Anterior cingulate cortex (tissue), 58 donors: ENCODE results near the gene LNPEP.
"Not testable (repeated sequence)": the region's sequence is repeated elsewhere in the genome, so short reads cannot be mapped to it uniquely, and the experiment has no call there.

ENCODE experiments used
- DNase-seq, 58 donors: peaks; one replicate each; lab custom pipeline; 2025; lab: John Stamatoyannopoulos, UW

Gene LNPEP

DNA sequence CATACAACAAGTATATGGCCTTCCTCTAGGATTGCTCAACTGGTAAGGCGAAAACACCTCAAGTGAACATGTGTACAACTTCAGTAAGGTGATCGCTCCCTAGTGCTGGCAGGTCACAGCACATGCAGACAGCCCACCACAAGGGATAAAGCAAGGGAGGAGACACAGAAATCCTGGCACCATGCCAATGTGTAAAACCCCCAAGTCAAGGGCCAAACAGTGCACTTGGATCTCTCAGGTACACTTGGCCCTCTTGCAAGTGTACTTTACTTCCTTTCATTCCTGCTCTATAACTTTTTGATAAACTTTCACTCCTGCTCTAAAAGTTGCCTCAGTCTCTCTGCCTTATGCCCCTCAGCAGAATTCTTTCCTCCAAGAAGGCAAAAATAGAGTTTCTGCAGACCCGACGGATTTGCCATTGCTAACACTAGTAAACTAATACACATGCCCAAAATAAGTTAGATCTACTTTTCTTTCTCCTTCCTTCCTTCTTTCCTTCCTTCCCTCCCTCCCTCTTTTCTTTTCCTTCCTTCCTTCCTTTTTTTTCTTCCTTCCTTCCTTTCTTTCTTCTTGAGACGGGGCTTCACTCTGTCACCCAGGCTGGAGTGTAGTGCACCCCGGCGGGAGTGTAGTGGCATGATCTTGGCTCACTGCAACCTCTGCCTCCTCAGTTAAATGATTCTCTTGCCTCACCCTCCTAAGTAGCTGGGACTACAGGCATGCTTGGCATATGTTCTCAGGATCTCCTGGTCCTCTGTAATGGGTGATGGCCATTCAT is 6.8 kb upstream of the LNPEP start:
- DNase-seq: no peak

DNA sequence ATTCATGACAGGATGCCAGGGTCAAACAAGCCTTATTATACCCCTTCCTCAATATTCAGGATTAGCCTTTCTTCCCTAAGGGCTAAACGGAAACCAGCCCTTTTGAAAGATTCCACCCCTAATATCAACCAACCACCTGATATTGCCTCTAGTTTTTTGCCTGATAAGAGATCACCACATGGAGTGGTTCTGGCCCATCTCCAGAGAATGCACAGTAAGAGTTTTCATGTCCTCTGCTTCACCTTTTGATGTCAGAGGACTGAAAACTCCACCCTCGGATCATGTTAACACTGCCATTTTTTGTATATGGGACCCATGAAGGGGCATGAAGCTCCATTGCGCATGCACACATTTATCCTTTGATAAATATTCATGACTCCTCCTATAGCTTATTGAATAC is 5.8 kb upstream of the LNPEP start:
- DNase-seq: no peak

DNA sequence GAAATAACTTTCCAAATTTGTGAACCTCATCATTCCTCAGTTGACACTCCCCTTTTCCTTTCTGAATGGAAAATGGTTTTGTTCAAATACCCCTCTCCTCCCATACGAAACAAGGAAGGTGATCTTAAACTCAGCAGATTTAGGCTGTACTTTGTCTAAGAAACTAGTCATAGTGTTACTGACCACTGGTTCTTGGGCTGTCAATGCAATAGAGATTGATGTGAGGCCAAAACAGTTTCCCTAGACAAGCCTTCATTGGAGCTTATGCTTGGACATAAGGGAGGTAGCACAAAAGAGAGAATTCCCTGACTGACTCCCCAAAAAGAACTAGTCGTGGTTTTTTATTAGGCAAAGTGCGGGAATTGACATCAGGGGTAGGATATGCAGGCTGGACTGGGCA is 5.3 kb upstream of the LNPEP start:
- DNase-seq: no peak

DNA sequence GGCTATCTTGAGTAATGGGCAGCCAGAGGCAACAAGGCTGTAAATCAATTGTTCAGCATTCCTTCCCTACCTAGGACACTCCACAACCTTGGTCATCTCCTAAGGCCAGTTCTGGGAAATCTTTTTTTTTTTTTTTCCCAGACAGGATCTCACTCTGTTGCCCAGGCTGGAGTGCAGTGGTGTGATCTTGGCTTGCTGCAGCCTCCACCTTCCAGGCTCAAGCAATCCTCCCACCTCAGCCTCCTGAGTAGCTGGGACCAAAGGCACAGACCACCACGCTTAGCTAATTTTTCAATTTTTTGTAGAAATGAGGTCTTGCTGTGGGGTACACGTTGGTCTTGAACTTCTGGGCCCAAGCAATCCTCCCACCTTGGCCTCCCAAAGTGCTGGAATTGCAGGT is 4.8 kb upstream of the LNPEP start:
- DNase-seq: not testable (repeated sequence)

DNA sequence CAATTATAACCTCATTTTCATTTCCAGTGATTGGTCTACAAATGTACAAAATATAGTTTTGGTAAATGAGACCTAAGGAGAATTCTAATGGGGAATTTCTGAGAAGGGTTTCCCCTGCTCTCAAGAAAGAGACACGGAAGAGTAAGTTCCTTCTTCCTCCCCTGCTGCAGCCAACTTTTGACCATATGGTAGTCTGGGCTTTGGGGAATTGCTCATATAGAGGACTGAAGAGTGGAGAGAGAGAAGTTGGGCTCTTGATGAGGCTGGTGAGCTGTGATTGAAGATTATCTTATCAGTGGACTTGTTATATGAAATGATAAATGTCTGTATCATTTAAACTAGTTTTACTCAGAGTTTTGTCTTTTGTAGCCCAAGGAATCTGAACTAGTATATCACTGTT is 4.3 kb upstream of the LNPEP start:
- no peak for DNase-seq

DNA sequence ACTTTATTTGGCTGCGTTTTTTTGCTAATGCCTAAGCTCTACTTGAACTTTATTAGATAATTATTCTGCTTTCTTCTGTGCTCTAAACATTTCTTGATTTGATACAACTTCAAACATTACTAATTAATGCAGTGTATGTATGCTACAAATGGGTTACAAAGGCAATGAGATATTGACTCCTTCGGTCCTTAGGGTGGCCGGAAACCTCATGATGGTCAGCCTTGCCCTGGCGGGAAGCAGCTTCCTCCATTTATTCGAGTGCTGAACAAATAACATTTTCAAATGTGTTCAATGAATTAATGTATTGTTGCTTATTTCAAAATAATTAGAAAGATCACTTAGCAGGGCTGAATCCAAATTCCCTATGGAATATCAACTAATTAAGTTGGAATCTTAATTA is 3.9 kb upstream of the LNPEP start:
- DNase-seq: no peak

DNA sequence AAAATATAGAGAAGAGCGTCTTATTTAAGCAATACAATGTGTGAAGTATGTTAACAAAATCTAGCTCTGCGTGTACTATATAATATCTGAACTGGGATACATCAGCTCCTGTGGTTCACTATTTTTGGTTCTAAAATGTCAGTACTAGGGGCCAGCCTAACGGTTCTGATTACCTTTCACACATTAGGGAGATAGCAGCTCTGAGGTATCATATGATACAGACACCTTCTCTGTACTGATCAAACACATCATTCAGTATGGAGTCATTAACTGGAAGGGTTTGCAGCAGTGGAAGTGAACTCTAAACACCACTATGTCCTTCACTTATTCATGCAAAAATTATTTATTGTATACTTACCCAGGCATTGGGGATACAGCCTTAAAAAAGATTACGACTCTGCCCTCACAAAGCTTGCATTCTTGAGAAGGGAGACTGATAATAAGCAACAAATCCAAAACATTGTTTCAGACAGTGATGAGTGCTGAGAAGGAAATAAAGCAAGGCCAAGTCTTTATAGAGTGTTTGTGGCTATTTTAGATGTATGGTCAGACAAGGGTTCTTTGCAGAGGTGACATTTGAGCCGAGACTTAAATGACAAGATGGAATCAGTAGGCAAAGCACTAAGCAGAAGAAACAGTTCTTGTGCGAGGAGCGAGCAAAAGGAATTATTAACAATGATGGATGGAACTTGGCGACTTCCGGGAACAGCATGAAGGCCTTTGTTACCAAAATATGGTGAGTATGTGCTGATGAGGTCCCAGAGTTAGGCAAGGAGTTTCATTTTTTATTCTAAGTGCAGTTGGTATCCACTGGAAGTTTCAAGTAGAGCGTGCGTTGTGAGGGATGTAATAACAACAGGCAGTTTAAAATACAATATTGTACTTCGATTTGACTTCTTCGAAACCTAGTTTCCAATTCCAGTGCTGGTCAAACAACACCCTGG is 1.8 kb upstream of the LNPEP start:
- DNase-seq: peak in 1 of 58 donors; percentile 27

DNA sequence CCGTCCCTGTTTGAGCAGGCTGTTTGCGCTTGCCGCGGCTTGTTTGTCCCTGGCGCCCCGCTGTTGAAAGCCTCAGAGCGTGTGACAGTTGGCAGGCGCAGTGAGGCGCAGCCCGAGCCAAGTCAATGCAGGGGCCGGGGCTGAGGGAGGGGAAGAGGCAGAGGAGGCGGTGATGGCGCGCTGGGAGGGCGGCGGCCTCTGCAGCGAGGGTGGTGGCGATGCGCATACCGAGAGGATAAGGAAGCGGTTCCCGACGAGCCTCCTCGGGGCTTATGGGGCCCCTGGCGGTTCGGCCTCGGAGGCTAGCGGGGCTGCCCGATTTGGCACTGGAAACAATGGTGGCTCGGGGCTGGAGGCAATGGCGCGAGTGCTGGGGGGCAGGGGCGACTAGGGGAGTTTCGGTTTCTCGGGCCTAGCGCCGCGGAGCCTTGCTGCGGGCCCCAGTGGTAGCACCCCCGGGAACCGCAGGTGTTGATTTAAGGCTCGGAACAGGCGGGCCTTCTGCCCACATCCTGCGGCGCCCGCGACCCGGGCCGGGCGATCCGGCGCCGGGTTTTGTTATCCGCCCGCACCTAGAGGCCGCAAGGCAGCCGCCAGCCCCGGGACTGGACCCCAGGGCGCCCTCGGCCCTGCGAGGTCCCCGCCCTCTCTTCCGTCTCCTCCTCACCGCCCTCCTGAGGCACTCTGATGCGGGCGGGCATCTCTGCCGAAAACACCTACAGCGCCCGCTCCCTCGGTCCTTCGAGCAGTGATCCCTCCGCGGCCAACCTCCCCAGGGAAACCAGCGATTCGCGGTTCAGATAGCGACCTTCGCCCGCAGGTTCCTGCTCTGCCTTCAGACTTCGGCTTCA is 947 bp upstream of the LNPEP start:
- peak; percentile 71 to 96 (median 91) for DNase-seq

DNA sequence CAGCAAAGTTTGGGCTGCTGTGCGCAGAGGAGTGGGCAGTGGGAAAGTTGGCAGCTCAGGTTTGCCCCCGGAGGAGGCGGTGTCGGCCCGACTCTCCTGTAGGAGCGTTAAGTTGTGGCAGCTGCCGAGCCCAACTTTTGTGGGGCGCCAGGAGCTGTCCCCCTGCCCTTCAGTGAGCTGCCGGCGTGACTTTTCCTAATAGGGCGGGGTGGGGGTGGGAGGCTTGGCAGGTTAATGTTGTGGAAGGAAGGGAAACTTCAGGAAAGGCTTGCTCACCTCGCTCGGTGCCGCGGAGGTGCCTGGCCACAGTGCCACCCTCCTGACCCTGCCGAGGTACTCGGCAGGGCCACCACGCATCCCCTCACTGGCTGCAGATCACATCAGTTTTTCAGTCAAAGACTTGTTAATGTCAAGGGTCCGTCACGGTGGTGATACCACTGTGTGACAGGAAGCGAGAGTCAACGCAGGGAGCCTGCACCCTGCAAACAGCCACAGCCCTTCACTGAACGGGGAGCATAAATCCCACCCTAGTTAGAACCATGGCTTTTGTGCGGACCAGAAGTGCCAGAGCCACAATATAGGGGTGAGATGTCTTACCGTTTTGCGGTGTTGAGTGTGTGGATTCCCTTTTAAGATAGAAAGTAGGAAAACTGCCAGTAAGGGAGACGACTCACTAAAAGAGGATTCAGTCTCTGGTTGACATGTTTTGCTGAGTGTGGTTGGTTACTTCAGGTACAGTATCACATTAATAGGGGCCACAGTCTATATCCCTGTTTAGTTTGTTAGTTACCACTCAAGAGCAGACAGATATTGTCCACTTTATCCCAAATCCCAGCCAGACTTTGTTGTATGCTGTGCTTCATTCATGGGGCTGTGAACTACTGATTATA is 796 bp downstream of the LNPEP start:
- peak in 40 of 58 donors; percentile 6 to 74 (median 52) for DNase-seq

DNA sequence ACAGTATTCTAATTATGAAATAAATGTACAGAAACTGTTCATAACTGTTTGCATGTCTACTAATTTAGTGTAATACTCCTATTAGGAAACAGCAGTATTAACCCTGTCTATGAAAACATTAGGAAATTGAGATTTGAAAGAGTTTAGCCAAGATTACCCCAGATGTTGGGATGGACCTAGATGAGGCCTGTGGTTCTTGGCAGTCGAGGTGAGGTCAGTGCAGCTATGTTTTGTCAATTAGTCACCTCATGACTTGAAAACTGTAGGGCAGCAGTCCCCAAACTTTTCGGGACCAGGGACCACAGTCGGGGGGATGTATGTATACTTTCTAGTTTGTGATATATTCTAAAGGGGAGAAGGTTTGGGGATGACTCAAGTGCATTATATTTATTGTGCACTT is 4.7 kb downstream of the LNPEP start:
- DNase-seq: no peak

DNA sequence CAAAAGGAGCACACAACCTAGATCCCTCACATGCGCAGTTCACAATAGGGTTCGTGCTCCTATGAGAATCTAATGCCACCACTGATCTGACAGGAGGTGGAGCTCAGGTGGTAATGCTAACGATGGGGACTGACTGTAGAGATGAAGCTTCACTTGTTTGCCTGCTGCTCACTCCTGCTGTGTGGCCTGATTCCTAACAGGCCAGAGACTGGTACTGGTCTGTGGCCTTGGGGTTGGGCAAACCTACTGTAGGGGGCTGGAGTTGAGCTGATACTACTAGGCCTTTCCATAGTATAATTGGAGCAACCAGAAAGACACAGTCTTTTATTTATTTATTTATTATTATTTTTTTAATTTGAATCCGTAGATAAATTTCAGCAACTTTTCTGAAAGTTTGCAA is 5.3 kb downstream of the LNPEP start:
- DNase-seq: no peak

DNA sequence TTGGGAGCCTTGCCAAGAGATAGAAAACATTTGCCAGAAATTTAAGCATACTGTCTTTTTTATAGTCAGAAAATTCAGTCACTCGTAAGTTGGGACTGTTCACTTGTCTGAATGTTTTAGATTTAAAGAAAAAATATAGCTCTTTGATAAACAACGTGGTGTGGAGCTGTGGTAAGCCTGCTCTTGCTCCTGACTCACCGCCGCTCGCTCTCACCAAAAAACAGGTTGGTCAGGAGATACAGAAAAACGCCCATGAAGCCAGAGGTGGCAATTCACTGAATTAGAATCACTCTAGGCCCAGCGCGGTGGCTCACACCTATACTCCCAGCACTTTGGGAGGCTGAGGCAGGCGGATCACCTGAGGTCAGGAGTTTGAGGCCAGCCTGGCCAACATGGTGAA is 6.2 kb downstream of the LNPEP start:
- DNase-seq: no peak

DNA sequence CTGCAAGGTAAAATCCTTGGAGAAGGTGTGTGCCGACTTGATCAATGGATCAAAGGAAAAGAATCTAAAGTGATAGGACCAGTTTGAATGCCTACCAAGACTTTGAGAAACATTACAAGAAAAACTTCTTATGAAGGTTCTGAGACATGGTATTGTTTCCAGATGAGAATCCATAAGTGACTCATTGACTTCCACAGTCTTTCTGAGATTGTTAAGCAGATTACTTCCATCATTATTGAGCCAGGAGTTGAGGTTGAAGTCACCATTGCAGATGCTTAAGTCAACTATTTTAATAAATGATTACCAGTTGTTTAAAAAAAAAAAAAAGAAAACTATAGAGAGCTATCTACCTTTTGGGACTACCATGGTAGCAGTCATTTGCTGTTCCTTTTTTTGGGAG is 7.0 kb downstream of the LNPEP start:
- no peak for DNase-seq

DNA sequence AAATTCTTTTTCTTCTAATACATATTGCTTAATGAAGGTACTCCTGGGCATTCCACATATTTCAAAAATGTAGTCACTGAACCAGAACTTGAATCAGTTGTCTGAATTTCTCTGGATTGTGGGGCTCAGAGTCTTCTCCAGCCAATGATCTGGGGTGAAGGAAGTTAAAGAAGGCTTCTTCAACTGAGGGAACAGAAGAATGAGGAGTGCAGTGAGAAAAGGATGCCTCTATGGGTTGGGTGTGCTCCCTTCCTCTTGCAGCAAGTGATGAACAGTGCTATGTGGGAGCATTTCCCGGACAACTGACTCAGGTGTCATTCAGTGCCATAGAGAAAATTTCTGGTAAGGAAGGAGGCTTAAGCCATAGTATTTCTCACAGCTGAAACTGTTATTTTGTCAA is 7.9 kb downstream of the LNPEP start:
- no peak for DNase-seq

DNA sequence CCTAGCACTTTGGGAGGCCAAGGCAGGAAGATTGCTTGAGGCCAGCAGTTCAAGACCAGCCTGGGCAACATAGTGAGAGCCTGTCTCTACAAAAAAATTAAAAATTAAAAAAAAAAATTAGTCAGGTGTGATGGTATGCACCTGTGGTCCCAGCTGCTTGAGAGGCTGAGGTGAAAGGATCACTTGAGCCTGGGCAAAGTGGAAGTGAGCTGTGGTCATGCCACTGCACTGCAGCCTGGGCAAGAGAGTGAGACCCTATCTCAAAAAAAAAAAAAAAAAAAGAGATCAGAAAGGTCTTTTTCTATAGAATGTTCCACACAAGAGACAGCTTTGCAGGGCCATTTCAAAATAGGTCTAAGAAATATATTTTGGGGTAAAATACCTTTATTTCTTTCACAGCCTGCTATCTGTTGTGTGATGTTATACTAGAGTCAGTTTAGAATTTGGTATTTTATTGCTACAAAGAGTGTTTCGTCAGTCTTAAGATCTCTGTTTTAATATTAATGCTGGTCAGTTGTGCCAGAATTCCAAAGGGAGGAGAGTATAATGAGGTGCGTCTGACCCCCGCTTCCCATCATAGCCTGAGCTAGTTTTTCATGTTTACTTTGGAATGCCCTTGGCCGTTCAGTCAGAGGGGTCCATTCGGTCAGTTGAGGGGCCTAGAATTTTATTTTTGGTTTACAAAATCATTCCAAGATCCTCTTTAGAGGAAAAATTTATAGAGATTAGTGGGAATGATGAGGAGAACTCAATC is 9.4 kb downstream of the LNPEP start:
- DNase-seq: no peak

DNA sequence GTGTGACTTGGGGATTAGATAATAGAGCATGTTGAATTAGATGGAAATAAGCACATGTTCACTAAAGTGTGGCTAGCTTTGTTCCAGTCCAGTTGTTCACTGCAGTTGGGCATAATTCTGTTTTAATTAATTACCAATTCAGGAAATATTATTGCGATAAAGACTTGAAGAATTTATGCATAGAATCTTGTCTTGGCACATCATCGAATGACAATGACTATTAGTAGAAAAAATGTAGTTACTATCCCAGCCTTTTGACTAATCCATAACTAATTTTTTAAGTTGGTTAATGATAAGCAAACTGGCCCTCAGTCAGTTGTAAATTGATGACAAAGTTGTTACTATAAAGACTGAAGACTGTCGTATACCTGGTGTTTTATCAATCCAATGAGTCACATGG is 10.5 kb downstream of the LNPEP start:
- DNase-seq: no peak

DNA sequence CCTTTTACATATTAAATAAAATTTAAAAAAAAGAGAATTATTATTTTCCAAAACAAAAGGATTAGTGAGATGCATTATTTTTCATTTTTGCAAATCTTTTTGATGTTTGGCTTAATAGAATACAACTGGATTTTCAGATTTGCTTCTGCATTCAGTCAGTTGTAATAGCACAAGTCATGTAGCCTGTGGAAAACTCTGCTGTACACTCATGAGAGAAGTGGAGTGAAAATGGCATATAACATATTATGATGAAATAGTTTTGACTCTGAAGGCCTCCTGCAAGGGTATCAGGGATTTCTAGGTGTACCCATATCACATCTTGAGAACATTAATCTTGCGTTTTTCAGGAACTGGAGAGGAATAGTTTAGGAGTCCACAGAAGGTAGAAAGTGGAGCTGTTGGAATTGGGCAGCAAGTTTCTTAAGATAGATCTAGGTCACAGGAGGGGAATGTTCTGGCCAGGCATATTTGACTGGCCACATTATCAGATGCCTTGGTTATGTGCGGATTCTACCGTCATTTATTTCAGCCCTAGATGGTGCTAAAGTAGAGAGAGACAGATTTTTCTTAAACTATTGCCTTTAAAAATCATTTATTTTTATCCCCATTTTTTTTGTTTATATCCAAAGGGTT is 16.4 kb downstream of the LNPEP start:
- DNase-seq: no peak

DNA sequence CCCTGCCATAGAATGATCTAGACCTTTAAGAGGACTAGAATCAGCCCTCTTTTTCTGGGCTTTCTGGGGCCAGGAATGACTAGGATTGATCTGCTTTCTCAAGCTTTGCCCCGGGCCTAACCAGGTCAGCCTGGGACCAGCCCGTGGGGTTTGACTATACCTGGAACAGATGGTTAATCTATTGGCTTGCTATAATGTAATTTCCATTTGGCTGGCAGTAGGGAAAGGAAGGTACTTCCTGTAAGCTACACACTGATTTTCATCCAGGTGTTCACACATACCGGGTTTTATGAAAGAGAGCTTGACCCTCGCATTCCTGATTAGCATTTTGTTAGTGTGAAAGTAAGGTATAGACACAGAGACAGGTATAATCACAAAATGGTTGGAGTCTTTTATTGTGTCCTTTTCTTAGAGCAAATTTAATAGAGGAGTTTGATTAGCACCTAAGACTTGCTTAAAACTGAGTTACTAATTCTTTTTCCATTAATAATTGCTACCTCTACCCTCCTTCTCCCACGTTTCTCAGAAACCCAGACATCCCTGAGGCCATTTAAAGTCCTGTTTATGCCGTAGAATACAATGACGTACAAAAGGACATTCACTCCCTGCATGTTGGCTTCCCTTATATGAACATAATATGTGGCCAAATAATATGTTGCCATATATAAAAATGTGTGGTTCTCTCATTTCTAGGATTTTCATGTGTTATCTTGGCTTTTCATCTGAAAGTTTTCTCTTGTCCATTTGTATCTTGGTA is 17.3 kb downstream of the LNPEP start:
- DNase-seq: no peak
